ENCODE results near the gene CLEC4G.

- no peak for TF ChIP-seq GATA3 (IDR thresholded peaks at IDR 0.05; ENCODE audit: low read depth, low read length)
- no peak for TF ChIP-seq GATA2 (IDR thresholded peaks at IDR 0.05; ENCODE audit: low read depth, low read length)
These were observed 13.2 kb downstream of the CLEC4G start for GRCh38 chr19:7718668-7719067.
